Osteoblast (primary cell): Measurements from ENCODE around the gene HIGD2A. TPM values are rescaled to one million over a fixed set of nuclear protein-coding genes. Genes with fewer than 3 reads are reported as not detected.

ENCODE experiments used
- DNase-seq: peaks from one replicate; pipeline ENCODE4 v3.0.0; 2011; ENCODE audit warnings: low spot score, mixed read lengths; ENCODE audit not compliant: insufficient read length; ENCODE audit errors: missing footprints
- H2AFZ ChIP-seq: 2 replicates; pipeline ENCODE4 v1.6.0; 2011; ENCODE audit warnings: mild to moderate bottlenecking, low read length
- H3K27ac ChIP-seq: 2 replicates; pipeline ENCODE4 v1.5.1; 2011; ENCODE audit warnings: mild to moderate bottlenecking, low read depth, low read length, moderate library complexity
- H3K27me3 ChIP-seq: 2 replicates; pipeline ENCODE4 v1.6.0; 2012; ENCODE audit warnings: mild to moderate bottlenecking, control low read depth, inconsistent platforms, low read length, moderate library complexity; ENCODE audit not compliant: insufficient read depth
- H3K36me3 ChIP-seq: 2 replicates; pipeline ENCODE4 v1.5.1; 2011; ENCODE audit warnings: mild to moderate bottlenecking, low read length, control low read depth, moderate library complexity; ENCODE audit not compliant: insufficient read depth
- H3K4me1 ChIP-seq: 2 replicates; pipeline ENCODE4 v1.5.1; 2011; ENCODE audit warnings: mild to moderate bottlenecking, low read length, control low read depth, moderate library complexity; ENCODE audit not compliant: insufficient read depth
- H3K4me2 ChIP-seq: 2 replicates; pipeline ENCODE4 v1.6.0; 2011; ENCODE audit warnings: mild to moderate bottlenecking, low read length; ENCODE audit not compliant: insufficient read depth
- H3K4me3 ChIP-seq: fragments of 200-600 bp; sonication (generic); 3 replicates; pipeline ENCODE4 v1.5.1; 2012; ENCODE audit warnings: mild to moderate bottlenecking, low read length, inconsistent platforms; ENCODE audit not compliant: insufficient read depth
- H3K79me2 ChIP-seq: 2 replicates; pipeline ENCODE4 v1.6.0; 2012; ENCODE audit warnings: mild to moderate bottlenecking, low read length, control low read depth, inconsistent platforms; ENCODE audit not compliant: insufficient read depth
- H3K9me3 ChIP-seq: 2 replicates; pipeline ENCODE4 v1.5.1; 2011; ENCODE audit warnings: low read depth, low read length, control low read depth
- H4K20me1 ChIP-seq: 2 replicates; pipeline ENCODE4 v1.6.0; 2012; ENCODE audit warnings: mild to moderate bottlenecking, low read length, control low read depth; ENCODE audit not compliant: insufficient read depth
- total RNA-seq: library from RNA; depleted of rRNA; stranded (reverse); fragments of >200 nt; gene quantifications from 2 replicates; pipeline ENCODE4 v1.2.3, GENCODE V29; 2012
- TF ChIP-seq, protein P1 (sequence below): IDR thresholded peaks from 2 replicates; pipeline ENCODE4 v1.5.1; 2011; ENCODE audit warnings: mild to moderate bottlenecking, low read depth, low read length, moderate library complexity; ENCODE audit errors: extremely low read depth

HIGD2A gene, protein sequence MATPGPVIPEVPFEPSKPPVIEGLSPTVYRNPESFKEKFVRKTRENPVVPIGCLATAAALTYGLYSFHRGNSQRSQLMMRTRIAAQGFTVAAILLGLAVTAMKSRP
- 31.5 and 34.7 TPM in 2 replicates for total RNA-seq

DNA sequence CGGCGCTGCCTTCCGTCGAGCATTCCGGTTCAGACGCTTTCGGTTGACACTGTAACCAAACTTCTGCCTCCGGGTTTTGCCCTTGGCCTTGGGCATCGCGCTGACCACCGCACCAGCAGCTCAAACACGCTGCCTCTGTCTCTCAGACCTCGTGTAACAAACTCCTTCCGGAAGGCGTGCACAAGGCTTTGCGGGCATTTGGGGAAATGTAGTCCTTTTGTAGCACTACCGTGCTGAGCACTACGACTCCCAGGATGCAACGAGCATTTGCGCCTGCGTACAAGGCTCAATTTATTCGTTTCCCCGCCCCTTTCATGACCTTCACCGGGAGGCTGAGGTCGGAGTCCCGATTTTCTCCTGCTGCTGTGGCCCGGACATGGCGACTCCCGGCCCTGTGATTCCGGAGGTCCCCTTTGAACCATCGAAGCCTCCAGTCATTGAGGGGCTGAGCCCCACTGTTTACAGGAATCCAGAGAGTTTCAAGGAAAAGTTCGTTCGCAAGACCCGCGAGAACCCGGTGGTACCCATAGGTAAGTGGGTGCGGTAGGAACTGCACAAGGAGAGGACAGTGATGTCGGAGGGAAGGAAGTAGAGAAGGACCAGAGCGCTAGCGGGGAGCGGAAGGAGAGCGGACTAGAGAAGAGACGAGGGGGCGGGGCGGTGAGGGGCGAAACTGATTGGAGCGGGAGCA lies at the start of gene HIGD2A, which contains the start of gene NOP16:
TSS of gene HIGD2A (plus strand) at position 308 of the 691 bp plus-strand sequence. CDS start at position 377, 69 bp downstream.
TSS of gene NOP16 (minus strand) at position 155 of the 691 bp plus-strand sequence. CDS start at position 96, 59 bp downstream.
- Histone ChIP-seq H2AFZ (peak within 1 kb of the TSS; percentile 97), H4K20me1 (peaks cover 13% of the 10 kb centered on the region), H3K4me2 (peak within 1 kb of the TSS; percentile 94), H3K27ac (peak within 1 kb of the TSS; percentile 83), H3K4me3 (peak within 1 kb of the TSS; percentile 90), H3K36me3 (peaks cover 41% of the 10 kb centered on the region), H3K27me3 (no peaks in the 10 kb centered on the region), H3K9me3 (no peaks in the 10 kb centered on the region), H3K4me1 (peaks cover 18% of the 10 kb centered on the region), H3K79me2 (peaks cover 39% of the 10 kb centered on the region)
- DNase-seq: peak; percentile 99
- TF ChIP-seq, protein P1, sequence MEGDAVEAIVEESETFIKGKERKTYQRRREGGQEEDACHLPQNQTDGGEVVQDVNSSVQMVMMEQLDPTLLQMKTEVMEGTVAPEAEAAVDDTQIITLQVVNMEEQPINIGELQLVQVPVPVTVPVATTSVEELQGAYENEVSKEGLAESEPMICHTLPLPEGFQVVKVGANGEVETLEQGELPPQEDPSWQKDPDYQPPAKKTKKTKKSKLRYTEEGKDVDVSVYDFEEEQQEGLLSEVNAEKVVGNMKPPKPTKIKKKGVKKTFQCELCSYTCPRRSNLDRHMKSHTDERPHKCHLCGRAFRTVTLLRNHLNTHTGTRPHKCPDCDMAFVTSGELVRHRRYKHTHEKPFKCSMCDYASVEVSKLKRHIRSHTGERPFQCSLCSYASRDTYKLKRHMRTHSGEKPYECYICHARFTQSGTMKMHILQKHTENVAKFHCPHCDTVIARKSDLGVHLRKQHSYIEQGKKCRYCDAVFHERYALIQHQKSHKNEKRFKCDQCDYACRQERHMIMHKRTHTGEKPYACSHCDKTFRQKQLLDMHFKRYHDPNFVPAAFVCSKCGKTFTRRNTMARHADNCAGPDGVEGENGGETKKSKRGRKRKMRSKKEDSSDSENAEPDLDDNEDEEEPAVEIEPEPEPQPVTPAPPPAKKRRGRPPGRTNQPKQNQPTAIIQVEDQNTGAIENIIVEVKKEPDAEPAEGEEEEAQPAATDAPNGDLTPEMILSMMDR: no peak

DNA sequence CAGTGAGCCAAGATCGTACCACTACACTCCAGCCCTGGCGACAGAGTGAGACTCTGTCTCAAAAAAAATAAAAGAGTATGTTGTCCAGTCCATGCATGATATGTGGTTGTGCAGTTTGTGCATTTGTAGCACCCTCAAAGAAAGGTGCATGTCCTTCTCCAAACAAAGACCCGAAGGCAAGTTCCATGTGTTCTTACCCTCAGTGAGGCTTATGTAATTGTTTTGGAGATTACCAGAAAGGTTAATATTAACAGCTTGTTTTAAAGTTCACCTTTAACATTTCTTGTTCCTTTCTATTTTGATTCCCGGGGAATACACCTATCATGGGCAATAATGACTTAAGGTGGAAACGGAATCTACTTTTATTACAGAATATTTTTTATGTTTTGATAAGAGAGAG lies 49.2 kb upstream of the HIGD2A start:
- H3K4me1 ChIP-seq: no peaks in the 10 kb centered on the region
- H4K20me1 ChIP-seq: no peaks in the 10 kb centered on the region
- H3K4me2 ChIP-seq: no peak overlapping the region
- peaks cover 3% of the 10 kb centered on the region for H3K36me3 ChIP-seq
- H3K9me3 ChIP-seq: no peaks in the 10 kb centered on the region
- H3K27me3 ChIP-seq: no peaks in the 10 kb centered on the region
- H3K79me2 ChIP-seq: no peaks in the 10 kb centered on the region
- H3K27ac ChIP-seq: no peak overlapping the region
- no peak overlapping the region for H3K4me3 ChIP-seq
- TF ChIP-seq, protein P1: no peak
- DNase-seq: no peak
- no peak overlapping the region for H2AFZ ChIP-seq

DNA sequence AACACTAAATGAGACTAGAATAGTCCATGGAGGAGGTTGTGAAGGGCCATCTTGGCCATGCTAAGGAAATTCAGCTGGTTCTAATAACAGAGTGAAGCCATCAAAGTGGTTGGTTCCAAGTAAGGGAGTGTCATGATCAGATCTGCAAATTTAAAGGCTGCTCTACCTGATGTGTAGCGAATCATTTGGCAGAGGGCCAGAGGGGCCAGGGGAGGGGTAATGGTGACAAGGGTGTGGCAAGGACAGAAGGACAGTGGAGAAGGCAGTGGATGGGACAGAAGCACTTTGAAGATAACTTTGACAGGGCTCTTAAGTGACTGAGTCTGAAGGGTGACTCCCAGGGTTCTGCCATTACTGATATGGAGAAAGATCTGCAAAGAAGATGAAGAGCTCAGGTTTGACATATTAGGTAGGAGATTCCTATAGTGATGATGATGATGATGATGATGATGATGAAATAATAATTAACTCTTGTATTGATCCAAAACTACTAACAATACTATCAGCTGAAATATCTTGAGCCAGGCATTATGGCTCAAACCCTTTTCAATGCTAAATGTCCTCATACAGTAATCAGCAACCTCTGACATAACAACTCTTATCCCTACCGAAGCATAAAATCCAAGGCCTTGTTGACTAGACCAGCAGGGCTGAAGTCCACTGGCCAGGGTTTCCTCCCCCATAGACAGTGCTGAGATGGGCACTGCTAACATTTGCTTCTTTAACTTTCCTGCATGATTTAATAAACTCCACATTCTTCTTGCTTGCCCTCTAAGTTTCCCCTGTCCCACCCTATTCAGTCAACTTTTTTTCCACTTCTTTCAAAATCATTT lies 47.0 kb upstream of the HIGD2A start:
- Histone ChIP-seq H3K4me1 (no peaks in the 10 kb centered on the region), H3K27ac (no peak overlapping the region), H3K9me3 (no peaks in the 10 kb centered on the region), H4K20me1 (no peaks in the 10 kb centered on the region), H3K4me3 (no peak overlapping the region), H2AFZ (no peak overlapping the region), H3K36me3 (peaks cover 21% of the 10 kb centered on the region), H3K79me2 (no peaks in the 10 kb centered on the region), H3K4me2 (no peak overlapping the region), H3K27me3 (no peaks in the 10 kb centered on the region)
- TF ChIP-seq, protein P1: no peak
- DNase-seq: no peak

DNA sequence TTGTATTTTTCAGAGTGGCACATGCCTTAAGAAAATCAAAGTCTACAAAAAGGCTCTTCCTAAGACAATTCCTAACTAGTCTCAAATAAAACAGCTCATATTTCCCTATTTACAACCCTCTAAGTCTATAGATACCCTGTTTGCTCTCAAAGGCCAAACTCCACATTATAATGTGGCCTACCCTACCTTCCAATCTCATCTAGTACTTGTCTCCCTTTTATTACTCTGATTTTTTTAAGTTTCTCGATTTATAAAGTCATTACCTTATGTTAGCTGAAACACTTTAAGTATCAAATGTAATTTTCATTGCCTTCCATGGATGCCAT lies 46.4 kb upstream of the HIGD2A start:
- Histone ChIP-seq H3K27me3 (no peaks in the 10 kb centered on the region), H3K4me2 (no peak overlapping the region), H3K4me1 (no peaks in the 10 kb centered on the region), H3K79me2 (no peaks in the 10 kb centered on the region), H3K36me3 (peaks cover 27% of the 10 kb centered on the region), H2AFZ (no peak overlapping the region), H4K20me1 (no peaks in the 10 kb centered on the region), H3K9me3 (no peaks in the 10 kb centered on the region), H3K27ac (no peak overlapping the region), H3K4me3 (no peak overlapping the region)
- no peak for DNase-seq
- TF ChIP-seq, protein P1: no peak
